HCT116 (cell line): ENCODE measurements around the gene SCD5. TPM values are rescaled to one million over a fixed set of nuclear protein-coding genes. Genes with fewer than 3 reads are reported as not detected.

Experiments used
- ATAC-seq: fragments of 200-7000 bp; cut with Tn5 transposase; 2 replicates; pipeline ENCODE4 v1.9.1; 2020; ENCODE audit warnings: mild to moderate bottlenecking, moderate library complexity
- BruUV-seq: library from RNA; stranded (reverse); fragments of 400-500 nt; replicated peaks from 2 replicates; lab custom pipeline; 2021; lab: Mats Ljungman, UMichigan
- CTCF ChIA-PET: fragments of 300-600 bp; sonication (Branson Sonifier 250); formaldehyde crosslinking; loops from one replicate; lab custom pipeline; 2021; ENCODE audit warnings: antibody characterized with exemption; lab: Charles Lee
- POLR2A ChIA-PET: fragments of 300-600, 350-600 bp; sonication (Branson Sonifier 250); formaldehyde crosslinking; loops from one replicate; lab custom pipeline; 2021; ENCODE audit warnings: antibody characterized with exemption; lab: Charles Lee
- RAD21 ChIA-PET, 2 experiments: fragments of 300-600 bp; sonication (Branson Sonifier 250); formaldehyde crosslinking; loops; one replicate each; lab custom pipeline; 2023; ENCODE audit warnings: low total read pairs in 2 of 2; ENCODE audit not compliant: uncharacterized antibody in 2 of 2, unreplicated experiment in 2 of 2, low non-redundant PET in 1 of 2; lab: Charles Lee
- DNase-seq: peaks from one replicate; pipeline ENCODE4 v3.0.0-alpha.2; 2010; ENCODE audit warnings: low read depth, low spot score
- H2AFZ ChIP-seq: fragments of 200-600 bp; shearing (Covaris generic), sonication (generic); 2 replicates; pipeline ENCODE4 v1.6.1; 2017; ENCODE audit warnings: low read depth, mixed run types, mixed read lengths, antibody characterized with exemption, low read length; ENCODE audit not compliant: poor library complexity, severe bottlenecking
- H3K27ac ChIP-seq: 2 replicates; pipeline ENCODE4 v1.5.1; 2012; ENCODE audit warnings: low read depth, low read length
- H3K27me3 ChIP-seq: fragments of 200-600 bp; sonication (generic); 2 replicates; pipeline ENCODE4 v1.6.1; 2016; ENCODE audit warnings: mixed run types, low read length, mixed read lengths; ENCODE audit not compliant: insufficient read depth
- H3K36me3 ChIP-seq, 2 experiments: fragments of 200-500 bp in 1 of 2; fragments of 200-600 bp in 1 of 2; sonication (Bioruptor generic) in 1 of 2; sonication (generic) in 1 of 2; 2 replicates each; pipeline versions ENCODE4 v1.5.1 to v1.6.1; 2014 to 2016; ENCODE audit warnings: low read length in 2 of 2, inconsistent platforms in 1 of 2, mixed read lengths in 1 of 2, mixed run types in 1 of 2; ENCODE audit not compliant: insufficient read depth in 2 of 2, control insufficient read depth in 1 of 2
- H3K4me1 ChIP-seq, 2 experiments: fragments of 200-600 bp in 1 of 2; sonication (generic) in 1 of 2; 2 replicates each; pipeline versions ENCODE4 v1.5.1 to v1.6.1; 2012 to 2017; ENCODE audit warnings: low read length in 2 of 2, inconsistent platforms in 1 of 2, mild to moderate bottlenecking in 1 of 2, mixed read lengths in 1 of 2, mixed run types in 1 of 2, moderate library complexity in 1 of 2; ENCODE audit not compliant: insufficient read depth in 2 of 2, control insufficient read depth in 1 of 2
- H3K4me2 ChIP-seq: fragments of 200-600 bp; sonication (generic); 2 replicates; pipeline ENCODE4 v1.6.1; 2017; ENCODE audit warnings: mixed run types, low read length, mixed read lengths
- H3K4me3 ChIP-seq, 2 experiments: fragments of 200-600 bp in 1 of 2; sonication (generic) in 1 of 2; replicated peaks in 1 of 2; 2 replicates each; pipeline ENCODE4 v1.5.1; 2011 to 2016; ENCODE audit warnings: low read length in 2 of 2, control low read depth in 1 of 2, low read depth in 1 of 2, mild to moderate bottlenecking in 1 of 2, mixed read lengths in 1 of 2, mixed run types in 1 of 2
- H3K79me2 ChIP-seq: fragments of 200-600 bp; sonication (generic); 2 replicates; pipeline ENCODE4 v1.6.1; 2017; ENCODE audit warnings: mild to moderate bottlenecking, mixed run types, low read length, moderate library complexity, mixed read lengths; ENCODE audit not compliant: insufficient read depth
- H3K9ac ChIP-seq: fragments of 200-600 bp; sonication (generic); 2 replicates; pipeline ENCODE4 v1.6.1; 2016; ENCODE audit warnings: low read length, mixed read lengths
- H3K9me2 ChIP-seq: fragments of 200-600 bp; sonication (generic), shearing (Covaris generic); 2 replicates; pipeline ENCODE4 v1.6.1; 2017; ENCODE audit warnings: mixed run types, mild to moderate bottlenecking, moderate library complexity; ENCODE audit not compliant: insufficient read depth
- H3K9me3 ChIP-seq, 2 experiments: fragments of 200-500 bp in 1 of 2; fragments of 200-600 bp in 1 of 2; sonication (Bioruptor generic) in 1 of 2; sonication (generic) in 1 of 2; 2 replicates each; pipeline ENCODE4 v1.6.1; 2014 to 2017; ENCODE audit warnings: low read length in 2 of 2, mixed read lengths in 2 of 2, inconsistent platforms in 1 of 2, low read depth in 1 of 2, mild to moderate bottlenecking in 1 of 2, mixed run types in 1 of 2, moderate library complexity in 1 of 2; ENCODE audit not compliant: control insufficient read depth in 1 of 2, insufficient read depth in 1 of 2
- H4K20me1 ChIP-seq: fragments of 200-600 bp; sonication (generic), shearing (Covaris generic); 2 replicates; pipeline ENCODE4 v1.6.1; 2017; ENCODE audit warnings: mixed run types, mild to moderate bottlenecking, moderate library complexity; ENCODE audit not compliant: insufficient read depth
- EGR1 ChIP-seq: IDR thresholded peaks from 2 replicates; pipeline ENCODE4 v1.6.1; 2012; ENCODE audit warnings: low read depth
- ELF1 ChIP-seq: IDR thresholded peaks from 2 replicates; pipeline ENCODE4 v1.6.1; 2012; ENCODE audit warnings: low read depth, borderline replicate concordance
- EZH2phosphoT487 ChIP-seq: fragments of 200-600 bp; IDR thresholded peaks from 2 replicates; pipeline ENCODE4 v1.6.1; 2018; ENCODE audit warnings: antibody characterized with exemption, borderline replicate concordance
- FOSL1 ChIP-seq: IDR thresholded peaks from 2 replicates; pipeline ENCODE4 v1.6.1; 2012; ENCODE audit warnings: low read depth
- JUND ChIP-seq: IDR thresholded peaks from 2 replicates; pipeline ENCODE4 v1.6.1; 2012
- MAX ChIP-seq: IDR thresholded peaks from 2 replicates; pipeline ENCODE4 v1.6.1; 2012
- POLR2A ChIP-seq: IDR thresholded peaks from 2 replicates; pipeline ENCODE4 v1.7.0; 2011; ENCODE audit warnings: borderline replicate concordance; ENCODE audit not compliant: insufficient read depth, insufficient read length; ENCODE audit errors: extremely low read depth
- POLR2AphosphoS5 ChIP-seq: IDR thresholded peaks from 2 replicates; pipeline ENCODE4 v1.6.1; 2011; ENCODE audit warnings: mild to moderate bottlenecking, low read depth, low read length, moderate library complexity
- REST ChIP-seq: IDR thresholded peaks from 2 replicates; pipeline ENCODE4 v1.6.1; 2012; ENCODE audit warnings: low read depth
- SRF ChIP-seq: IDR thresholded peaks from 2 replicates; pipeline ENCODE4 v1.6.1; 2012; ENCODE audit warnings: low read depth
- TCF7L2 ChIP-seq: IDR thresholded peaks from 2 replicates; pipeline ENCODE4 v1.7.0; 2011; ENCODE audit warnings: borderline replicate concordance, inconsistent platforms; ENCODE audit not compliant: insufficient read depth, insufficient read length; ENCODE audit errors: extremely low read depth
- ZNF274 ChIP-seq: fragments of 200-500 bp; sonication (Bioruptor generic); IDR thresholded peaks from 2 replicates; pipeline ENCODE4 v1.6.1; 2014; ENCODE audit warnings: mild to moderate bottlenecking, low read depth, low read length, inconsistent platforms
- intact Hi-C: fragments of 100-400 bp; cut with micrococcal nuclease; formaldehyde crosslinking; loops from 2 replicates; pipeline ENCODE4 v1.10.0; 2022
- total RNA-seq: library from RNA; stranded (reverse); gene quantifications from one replicate; pipeline ENCODE4 v1.2.1, GENCODE V29; 2021; ENCODE audit not compliant: unreplicated experiment
- TF ChIP-seq, protein P1 (sequence below): IDR thresholded peaks from 2 replicates; pipeline ENCODE4 v1.6.1; 2012

SCD5 gene
- total RNA-seq, 1 experiment from 2014 or later, result 21.7 TPM

DNA sequence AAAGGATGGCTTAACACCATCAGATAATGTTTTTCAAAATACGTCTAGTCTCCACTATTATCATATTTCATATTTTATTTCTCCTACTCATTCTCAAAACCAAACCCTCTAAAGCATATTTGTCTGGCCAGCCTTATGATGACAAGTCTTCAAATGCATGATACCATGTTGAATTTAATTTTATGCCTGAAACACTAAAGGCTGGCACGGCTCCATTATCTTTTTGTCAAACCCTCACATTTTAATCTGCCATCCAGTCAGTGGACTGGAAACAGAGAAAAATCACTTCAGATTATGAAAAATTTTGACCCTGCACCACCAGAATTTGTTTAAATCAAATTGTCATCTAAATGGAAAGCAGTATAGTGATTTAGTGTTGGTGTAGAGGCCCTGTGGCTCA, 42.9 kb downstream of the SCD5 start:
- no peaks in the 10 kb centered on the region for H4K20me1 ChIP-seq
- H3K9me2 ChIP-seq, result no peaks in the 10 kb centered on the region
- DNase-seq (no peak), ATAC-seq (no peak)
- no peaks in the 10 kb centered on the region for H3K9me3 ChIP-seq
- ChIA-PET CTCF (no interaction called here), RAD21 (no interaction called here), POLR2A (no interaction called here)
- no TSS peak for BruUV-seq
- no peak overlapping the region for H3K9ac ChIP-seq
- no peaks in the 10 kb centered on the region for H3K27me3 ChIP-seq
- H3K36me3 ChIP-seq, result no peaks in the 10 kb centered on the region
- no peak overlapping the region for H3K4me2 ChIP-seq
- H3K27ac ChIP-seq, result no peak overlapping the region
- no peak overlapping the region for H3K4me3 ChIP-seq
- TF ChIP-seq JUND (no peak), POLR2AphosphoS5 (no peak), FOSL1 (no peak), SRF (no peak), ELF1 (no peak), POLR2A (no peak), EZH2phosphoT487 (no peak), EGR1 (no peak), ZNF274 (no peak), REST (no peak), TCF7L2 (no peak), MAX (no peak)
- TF ChIP-seq, protein P1, sequence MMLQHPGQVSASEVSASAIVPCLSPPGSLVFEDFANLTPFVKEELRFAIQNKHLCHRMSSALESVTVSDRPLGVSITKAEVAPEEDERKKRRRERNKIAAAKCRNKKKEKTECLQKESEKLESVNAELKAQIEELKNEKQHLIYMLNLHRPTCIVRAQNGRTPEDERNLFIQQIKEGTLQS, result no peak
- no peaks in the 10 kb centered on the region for H3K79me2 ChIP-seq
- intact Hi-C loops, result no loop called here
- peaks cover 0 to 8% of the 10 kb centered on the region in 2 experiments; a peak in 1 of 4 replicates for H3K4me1 ChIP-seq
- H2AFZ ChIP-seq, result no peak overlapping the region
